GM23338 (cell line): ENCODE results near the gene FTL.

ENCODE experiments used
- CTCF ChIP-seq, 2 experiments: fragments of 200-600 bp in 1 of 2; sonication (generic) in 1 of 2; conservative IDR thresholded peaks; 2 replicates each; pipeline versions ENCODE4 v1.5.1 to v1.6.1; 2016 to 2017; ENCODE audit warnings: antibody characterized with exemption in 2 of 2, low read depth in 2 of 2, mild to moderate bottlenecking in 2 of 2, moderate library complexity in 1 of 2
- EZH2 ChIP-seq: fragments of 200-600 bp; sonication (generic); IDR thresholded peaks from one replicate; pipeline ENCODE4 v1.8.0; 2017; ENCODE audit warnings: antibody characterized with exemption, mild to moderate bottlenecking, low read depth; ENCODE audit not compliant: unreplicated experiment
- EZH2phosphoT487 ChIP-seq: fragments of 200-600 bp; sonication (generic); IDR thresholded peaks from one replicate; pipeline ENCODE4 v1.8.1; 2018; ENCODE audit warnings: antibody characterized with exemption; ENCODE audit not compliant: unreplicated experiment
- JUNB ChIP-seq: IDR thresholded peaks from one replicate; pipeline ENCODE4 v1.6.1; 2016; ENCODE audit warnings: antibody characterized with exemption; ENCODE audit not compliant: unreplicated experiment
- NANOG ChIP-seq: IDR thresholded peaks from 2 replicates; pipeline ENCODE4 v1.6.1; 2016; ENCODE audit warnings: antibody characterized with exemption, borderline replicate concordance
- TF ChIP-seq, protein P1 (sequence below): IDR thresholded peaks from one replicate; pipeline ENCODE4 v1.6.1; 2018; ENCODE audit warnings: antibody characterized with exemption; ENCODE audit not compliant: unreplicated experiment

DNA sequence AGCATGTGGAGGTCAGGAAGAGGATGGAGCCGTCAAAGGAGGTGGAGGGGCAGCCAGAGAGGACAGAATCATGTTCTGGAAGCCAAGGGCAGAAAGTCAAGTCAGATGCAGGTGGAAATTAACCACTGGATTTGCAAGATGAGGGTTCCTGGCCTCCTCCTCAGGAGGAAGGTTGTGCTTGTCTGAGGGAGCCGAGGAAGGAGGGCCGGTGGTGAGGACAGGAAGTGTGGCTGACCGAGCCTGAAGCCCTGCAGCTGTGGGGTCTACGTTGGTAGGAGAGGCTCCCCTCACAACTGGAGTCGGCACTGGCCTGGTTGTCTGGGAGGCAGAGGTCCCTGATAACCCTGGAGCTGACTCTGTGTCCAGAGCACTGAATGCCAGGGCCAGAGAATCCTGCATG is 47.0 kb upstream of the FTL start:
- TF ChIP-seq EZH2phosphoT487 (no peak), NANOG (no peak), CTCF (conservative IDR thresholded peaks at IDR 0.05; ENCODE audit: low read depth in 2 of 2) (no peak), EZH2 (no peak), JUNB (no peak)
- TF ChIP-seq, protein P1, sequence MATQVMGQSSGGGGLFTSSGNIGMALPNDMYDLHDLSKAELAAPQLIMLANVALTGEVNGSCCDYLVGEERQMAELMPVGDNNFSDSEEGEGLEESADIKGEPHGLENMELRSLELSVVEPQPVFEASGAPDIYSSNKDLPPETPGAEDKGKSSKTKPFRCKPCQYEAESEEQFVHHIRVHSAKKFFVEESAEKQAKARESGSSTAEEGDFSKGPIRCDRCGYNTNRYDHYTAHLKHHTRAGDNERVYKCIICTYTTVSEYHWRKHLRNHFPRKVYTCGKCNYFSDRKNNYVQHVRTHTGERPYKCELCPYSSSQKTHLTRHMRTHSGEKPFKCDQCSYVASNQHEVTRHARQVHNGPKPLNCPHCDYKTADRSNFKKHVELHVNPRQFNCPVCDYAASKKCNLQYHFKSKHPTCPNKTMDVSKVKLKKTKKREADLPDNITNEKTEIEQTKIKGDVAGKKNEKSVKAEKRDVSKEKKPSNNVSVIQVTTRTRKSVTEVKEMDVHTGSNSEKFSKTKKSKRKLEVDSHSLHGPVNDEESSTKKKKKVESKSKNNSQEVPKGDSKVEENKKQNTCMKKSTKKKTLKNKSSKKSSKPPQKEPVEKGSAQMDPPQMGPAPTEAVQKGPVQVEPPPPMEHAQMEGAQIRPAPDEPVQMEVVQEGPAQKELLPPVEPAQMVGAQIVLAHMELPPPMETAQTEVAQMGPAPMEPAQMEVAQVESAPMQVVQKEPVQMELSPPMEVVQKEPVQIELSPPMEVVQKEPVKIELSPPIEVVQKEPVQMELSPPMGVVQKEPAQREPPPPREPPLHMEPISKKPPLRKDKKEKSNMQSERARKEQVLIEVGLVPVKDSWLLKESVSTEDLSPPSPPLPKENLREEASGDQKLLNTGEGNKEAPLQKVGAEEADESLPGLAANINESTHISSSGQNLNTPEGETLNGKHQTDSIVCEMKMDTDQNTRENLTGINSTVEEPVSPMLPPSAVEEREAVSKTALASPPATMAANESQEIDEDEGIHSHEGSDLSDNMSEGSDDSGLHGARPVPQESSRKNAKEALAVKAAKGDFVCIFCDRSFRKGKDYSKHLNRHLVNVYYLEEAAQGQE, result no peak
